ENCODE data around the gene RAPH1.
"Not testable (repeated sequence)": the region's sequence is repeated elsewhere in the genome, so short reads cannot be mapped to it uniquely, and the experiment has no call there.

Gene RAPH1

DNA sequence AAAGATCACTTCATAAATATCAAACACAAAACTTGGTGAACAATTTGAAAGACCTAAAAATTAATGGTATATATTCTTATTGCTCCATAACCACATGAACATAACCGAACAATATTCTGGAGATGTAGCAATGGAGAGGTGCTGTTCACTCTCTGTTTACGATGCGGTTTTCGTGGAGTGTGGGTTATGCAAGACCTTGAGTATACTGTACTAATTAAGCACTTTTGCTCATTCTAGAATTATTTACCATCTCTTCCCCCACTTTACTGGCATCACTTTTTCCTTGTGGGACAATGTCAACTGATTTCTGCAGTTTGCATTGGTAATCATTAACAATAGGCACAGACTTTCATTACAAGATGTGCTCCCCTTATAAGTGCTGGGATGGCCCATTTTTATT is 97.6 kb downstream of the RAPH1 start:
- H3K4me3 ChIP-seq (replicated peaks; ENCODE audit: low read depth, low read length) = no peak overlapping the region
- no peaks in the 10 kb centered on the region for H3K36me3 ChIP-seq (ENCODE audit: control insufficient read depth, insufficient read depth, low read length)
- no peaks in the 10 kb centered on the region for H3K27me3 ChIP-seq (replicated peaks; ENCODE audit: control insufficient read depth, insufficient read depth, low read length)
- no peak for TF ChIP-seq CTCF (IDR thresholded peaks at IDR 0.05; ENCODE audit: insufficient read depth, low read length, poor library complexity, severe bottlenecking)
- no peak for DNase-seq (ENCODE audit: extremely low read depth, insufficient read length)

GRCh38 chr2:203436496-203436895 is 98.6 kb downstream of the RAPH1 start:
- TF ChIP-seq CTCF (IDR thresholded peaks at IDR 0.05; ENCODE audit: insufficient read depth, low read length, poor library complexity, severe bottlenecking) = no peak
- no peak for DNase-seq (ENCODE audit: extremely low read depth, insufficient read length)
- H3K4me3 ChIP-seq (replicated peaks; ENCODE audit: low read depth, low read length) = no peak overlapping the region
- no peaks in the 10 kb centered on the region for H3K36me3 ChIP-seq (ENCODE audit: control insufficient read depth, insufficient read depth, low read length)
- no peaks in the 10 kb centered on the region for H3K27me3 ChIP-seq (replicated peaks; ENCODE audit: control insufficient read depth, insufficient read depth, low read length)

GRCh38 chr2:203432811-203433210 is 102.3 kb downstream of the RAPH1 start:
- no peak for DNase-seq (ENCODE audit: extremely low read depth, insufficient read length)
- no peak overlapping the region for H3K4me3 ChIP-seq (replicated peaks; ENCODE audit: low read depth, low read length)
- TF ChIP-seq CTCF (IDR thresholded peaks at IDR 0.05; ENCODE audit: insufficient read depth, low read length, poor library complexity, severe bottlenecking) = no peak
- H3K36me3 ChIP-seq (ENCODE audit: control insufficient read depth, insufficient read depth, low read length) = no peaks in the 10 kb centered on the region
- H3K27me3 ChIP-seq (replicated peaks; ENCODE audit: control insufficient read depth, insufficient read depth, low read length) = no peaks in the 10 kb centered on the region

DNA sequence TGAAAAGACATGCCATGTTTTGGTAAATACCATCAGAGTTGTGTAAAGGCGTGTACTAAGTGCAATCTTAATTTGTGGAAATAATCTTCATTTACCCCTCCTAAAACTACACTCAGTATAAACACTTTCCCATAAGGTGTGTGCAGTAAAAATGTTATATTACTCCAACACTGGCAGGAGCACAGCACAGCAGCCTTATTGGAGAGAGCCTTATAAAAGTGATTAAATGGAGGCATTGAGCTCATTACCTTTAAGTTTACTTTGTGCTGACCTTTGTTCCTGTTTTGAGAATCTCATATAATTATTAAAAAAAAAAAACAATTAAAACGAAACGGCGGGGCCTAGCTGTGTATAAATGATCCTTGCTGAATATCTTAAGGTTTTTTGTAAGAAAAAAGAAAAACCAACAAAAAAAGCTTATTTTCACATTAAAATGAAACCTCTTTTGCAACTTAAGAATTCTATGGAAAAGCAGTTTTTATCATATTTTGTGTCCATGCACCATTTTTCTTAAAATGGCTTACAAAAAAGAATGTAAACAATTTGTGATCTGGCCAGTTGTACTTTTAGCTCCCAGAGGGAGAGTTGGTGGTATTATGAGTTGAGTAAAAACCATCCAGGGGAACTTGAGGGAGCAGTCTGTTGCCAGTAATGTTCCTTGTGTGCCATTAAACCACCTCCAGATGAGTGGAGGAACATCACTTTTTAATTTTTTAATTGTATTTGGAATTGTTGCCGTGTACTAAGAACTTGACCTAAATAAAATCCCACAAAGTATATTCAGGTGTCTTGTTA is 103.5 kb downstream of the RAPH1 start:
- no peak overlapping the region for H3K4me3 ChIP-seq (replicated peaks; ENCODE audit: low read depth, low read length)
- H3K36me3 ChIP-seq (ENCODE audit: control insufficient read depth, insufficient read depth, low read length) = no peaks in the 10 kb centered on the region
- TF ChIP-seq CTCF (IDR thresholded peaks at IDR 0.05; ENCODE audit: insufficient read depth, low read length, poor library complexity, severe bottlenecking) = no peak
- no peaks in the 10 kb centered on the region for H3K27me3 ChIP-seq (replicated peaks; ENCODE audit: control insufficient read depth, insufficient read depth, low read length)
- no peak for DNase-seq (ENCODE audit: extremely low read depth, insufficient read length)

DNA sequence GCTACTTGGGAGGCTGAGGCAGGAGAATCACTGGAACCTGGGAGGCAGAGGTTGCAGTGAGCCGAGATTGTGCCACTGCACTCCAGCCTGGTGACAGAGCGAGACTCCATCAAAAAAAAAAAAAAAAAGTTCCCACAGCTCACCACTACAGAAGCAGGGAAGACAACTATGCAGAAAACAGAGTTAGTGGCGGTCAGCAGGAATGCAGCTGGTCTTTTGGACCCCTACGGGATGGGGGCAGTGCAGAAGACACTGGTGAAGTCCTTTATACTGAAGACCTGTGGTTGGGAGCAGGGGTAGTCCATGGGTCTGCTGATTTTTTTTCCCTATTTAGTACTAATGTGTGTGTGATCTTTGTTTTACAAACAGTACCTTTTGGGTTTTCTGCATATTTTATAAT is 105.5 kb downstream of the RAPH1 start:
- H3K4me3 ChIP-seq (replicated peaks; ENCODE audit: low read depth, low read length); DNase-seq (ENCODE audit: extremely low read depth, insufficient read length); H3K27me3 ChIP-seq (replicated peaks; ENCODE audit: control insufficient read depth, insufficient read depth, low read length); H3K36me3 ChIP-seq (ENCODE audit: control insufficient read depth, insufficient read depth, low read length): not testable (repeated sequence)

- H3K36me3 ChIP-seq (ENCODE audit: control insufficient read depth, insufficient read depth, low read length) = no peaks in the 10 kb centered on the region
- DNase-seq (ENCODE audit: extremely low read depth, insufficient read length) = no peak
Observed at GRCh38 chr2:203427061-203427460, 108.0 kb downstream of the RAPH1 start.

More at GRCh38 chr2:203427061-203427460, 108.0 kb downstream of the RAPH1 start:
- H3K4me3 ChIP-seq (replicated peaks; ENCODE audit: low read depth, low read length) = no peak overlapping the region
- TF ChIP-seq CTCF (IDR thresholded peaks at IDR 0.05; ENCODE audit: insufficient read depth, low read length, poor library complexity, severe bottlenecking) = no peak
- H3K27me3 ChIP-seq (replicated peaks; ENCODE audit: control insufficient read depth, insufficient read depth, low read length) = no peaks in the 10 kb centered on the region
